Activated naive CD4-positive, alpha-beta T cell treated with anti-CD3 and anti-CD28 coated beads, Interleukin-2, amount 50 U/mL, for 16 hours (primary cell): ENCODE data around the gene FOXO3.

Experiments used
- DNase-seq: peaks from one replicate; pipeline ENCODE4 v3.0.0-alpha.2; 2020

The FOXO3 gene

GRCh38 chr6:108716801-108717791 is 156.4 kb downstream of the FOXO3 start:
- DNase-seq = no peak

GRCh38 chr6:108719477-108719876 is 158.8 kb downstream of the FOXO3 start:
- no peak for DNase-seq

GRCh38 chr6:108720827-108721226 is 160.1 kb downstream of the FOXO3 start:
- no peak for DNase-seq

GRCh38 chr6:108721286-108721685 is 160.6 kb downstream of the FOXO3 start:
- no peak for DNase-seq

- no peak for DNase-seq
Observed at GRCh38 chr6:108723594-108723993, 162.9 kb downstream of the FOXO3 start.

- DNase-seq = no peak
Observed at GRCh38 chr6:108726726-108727339, 166.1 kb downstream of the FOXO3 start.

GRCh38 chr6:108727966-108728730 is 167.4 kb downstream of the FOXO3 start:
- DNase-seq = no peak

GRCh38 chr6:108728826-108729225 is 168.1 kb downstream of the FOXO3 start:
- DNase-seq = no peak

GRCh38 chr6:108730635-108731515 is 170.2 kb downstream of the FOXO3 start:
- no peak for DNase-seq

- no peak for DNase-seq
Observed at GRCh38 chr6:108732091-108732870, 171.6 kb downstream of the FOXO3 start.

- no peak for DNase-seq
Observed at GRCh38 chr6:108733051-108733450, 172.3 kb downstream of the FOXO3 start.

GRCh38 chr6:108733706-108734265 is 173.1 kb downstream of the FOXO3 start:
- no peak for DNase-seq
